GM21619 (cell line): ENCODE data around the gene VIPR2.

Experiments used
- ATAC-seq: cut with Tn5 transposase; IDR thresholded peaks from one replicate; pipeline ENCODE4 v1.9.1; 2021; ENCODE audit not compliant: unreplicated experiment

The VIPR2 gene

DNA sequence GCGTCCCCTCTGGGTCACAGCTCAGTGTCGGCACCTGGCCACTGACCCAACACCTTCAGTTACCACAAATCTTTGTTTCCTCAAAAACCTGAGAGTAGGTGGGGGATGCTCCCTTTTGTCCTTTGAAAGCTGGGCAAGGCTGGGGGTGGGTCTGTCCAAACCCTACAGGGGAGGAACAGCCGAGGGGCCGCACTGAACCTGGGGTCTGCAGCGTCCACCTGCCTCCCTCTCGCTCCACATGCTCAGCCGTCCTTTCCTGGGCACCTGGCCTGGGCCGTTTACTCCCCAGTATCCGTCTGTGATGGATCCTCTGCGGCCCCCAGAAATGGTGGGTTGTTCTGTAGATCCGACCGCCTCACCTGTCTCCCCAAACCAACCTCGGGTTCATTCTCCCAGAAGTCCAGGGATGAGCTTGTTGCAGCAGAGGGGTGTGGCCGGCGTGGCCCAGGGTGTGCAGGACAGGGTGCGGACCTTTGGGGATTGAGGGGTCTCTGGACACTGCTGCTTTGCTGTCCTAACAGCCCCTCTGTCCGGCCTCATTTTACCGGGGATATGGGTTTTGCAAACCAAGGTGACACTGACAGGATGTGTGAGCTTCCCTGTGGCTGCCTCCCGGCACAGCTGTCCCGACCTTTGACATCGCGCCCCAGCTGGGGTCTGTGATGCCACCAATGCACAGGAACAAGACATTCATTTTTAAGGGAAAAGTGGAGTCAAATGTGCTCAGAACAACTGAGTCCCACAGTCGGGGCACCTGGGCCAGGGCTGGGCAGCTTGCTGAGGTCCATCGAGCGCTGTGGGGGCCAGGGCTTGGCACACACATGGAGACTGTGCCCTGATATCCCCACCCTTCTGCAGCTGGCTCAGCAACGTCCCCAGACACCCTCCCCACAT, 115.9 kb downstream of the VIPR2 start:
- no peak for ATAC-seq

- ATAC-seq: no peak
Measured at GRCh38 chr7:159027789-159028507, 116.7 kb downstream of the VIPR2 start.

DNA sequence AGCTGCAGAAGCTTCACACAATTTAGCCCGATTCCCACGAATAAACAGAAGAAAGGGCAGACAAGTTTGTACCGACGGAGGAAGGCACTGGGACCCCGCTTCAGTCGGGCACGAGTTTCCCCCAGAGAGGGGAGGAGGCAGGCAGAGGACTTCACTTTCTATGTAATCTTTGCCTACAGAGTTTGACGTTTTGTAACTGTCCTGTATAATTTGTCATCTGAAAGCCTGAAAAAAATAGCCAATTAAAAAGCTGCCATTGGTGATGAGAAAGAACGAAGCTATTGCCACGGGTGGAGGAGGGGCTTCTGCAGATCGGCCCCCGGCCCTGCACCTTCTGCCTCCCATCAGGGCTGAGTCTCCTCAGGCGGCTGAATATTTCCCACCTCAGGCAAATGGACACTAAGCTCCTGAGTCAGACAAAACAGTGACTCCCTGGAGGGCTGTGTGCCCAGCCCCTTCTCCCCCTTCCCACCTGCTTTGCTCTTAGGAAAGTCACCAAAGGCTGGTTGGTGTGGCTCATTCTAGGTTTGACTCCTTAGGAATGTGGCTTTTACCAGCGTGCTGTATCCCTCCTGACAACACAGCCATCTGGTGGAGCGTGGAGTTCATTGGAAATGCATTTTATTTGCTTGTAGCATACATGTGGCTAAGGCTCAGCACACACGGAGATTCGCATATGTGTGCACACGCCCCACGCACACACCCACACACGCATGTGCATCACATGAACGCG, 117.4 kb downstream of the VIPR2 start:
- no peak for ATAC-seq

DNA sequence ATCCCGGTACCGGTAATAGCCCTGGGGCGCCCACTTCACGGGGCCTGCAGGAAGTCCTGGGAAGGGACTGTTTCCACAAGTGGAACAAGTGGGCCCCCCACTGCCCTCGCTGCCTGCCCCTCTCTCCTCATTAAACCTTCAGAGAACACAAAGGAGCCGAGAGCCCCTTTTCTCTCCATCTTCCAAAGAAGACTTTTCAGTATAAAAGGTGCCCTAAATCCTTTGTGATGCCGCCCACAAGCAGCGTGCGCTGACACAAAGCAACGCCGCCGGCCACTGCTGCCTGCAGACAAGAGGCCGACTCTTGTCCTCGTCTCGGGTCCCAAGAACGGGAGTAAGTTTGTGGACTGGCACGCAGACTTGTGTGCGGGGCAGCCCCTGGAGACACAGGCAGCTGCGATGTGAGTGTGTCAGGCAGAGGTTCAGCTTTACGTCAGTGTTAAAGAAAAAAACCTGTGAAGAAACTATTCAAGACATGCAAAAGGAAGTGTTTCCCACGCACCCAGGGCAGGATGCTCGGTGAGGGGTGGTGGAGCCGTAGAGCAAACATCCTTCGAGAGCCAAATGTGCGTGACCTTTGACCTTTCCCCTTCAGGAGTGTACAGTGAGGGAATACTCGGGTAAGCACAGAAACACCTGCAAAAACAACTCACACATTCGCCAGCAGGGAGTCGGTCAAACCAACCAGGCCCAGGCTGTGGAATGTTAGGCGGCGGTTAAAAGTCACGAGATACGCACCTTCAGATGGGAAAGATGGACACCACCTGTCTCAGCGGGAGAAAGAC, 118.2 kb downstream of the VIPR2 start:
- ATAC-seq: no peak

DNA sequence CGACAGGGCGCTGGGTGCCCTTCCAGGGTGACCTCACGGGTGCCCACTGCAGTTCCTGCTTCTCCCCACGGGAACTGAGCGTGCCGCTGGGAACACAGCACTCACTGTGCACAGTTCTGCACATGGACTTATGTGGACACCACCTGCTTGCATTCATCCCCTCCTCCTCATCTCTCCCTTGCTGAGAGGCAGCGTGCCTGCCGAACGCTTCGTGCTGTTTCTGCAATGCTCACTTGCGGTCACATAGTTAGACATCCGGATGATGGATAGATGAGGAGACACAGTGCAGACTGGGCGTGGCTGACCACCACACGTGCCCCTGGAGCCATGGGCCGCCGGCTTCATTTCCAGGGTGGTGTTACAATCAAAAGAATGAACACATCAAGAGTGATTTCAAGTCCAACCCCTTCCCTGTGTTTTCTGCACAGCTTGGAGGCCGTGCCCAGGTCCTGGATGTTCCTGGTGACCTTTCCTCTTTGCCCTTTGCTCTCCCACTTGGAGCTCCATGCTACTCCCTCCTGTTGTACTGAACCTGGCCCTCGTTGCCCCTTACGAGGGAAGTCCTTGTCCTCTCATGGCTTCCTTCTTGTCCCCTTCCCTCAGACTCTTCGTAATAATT, 119.4 kb downstream of the VIPR2 start:
- no peak for ATAC-seq

- ATAC-seq: no peak
Measured at GRCh38 chr7:159024280-159024951, 120.3 kb downstream of the VIPR2 start.

DNA sequence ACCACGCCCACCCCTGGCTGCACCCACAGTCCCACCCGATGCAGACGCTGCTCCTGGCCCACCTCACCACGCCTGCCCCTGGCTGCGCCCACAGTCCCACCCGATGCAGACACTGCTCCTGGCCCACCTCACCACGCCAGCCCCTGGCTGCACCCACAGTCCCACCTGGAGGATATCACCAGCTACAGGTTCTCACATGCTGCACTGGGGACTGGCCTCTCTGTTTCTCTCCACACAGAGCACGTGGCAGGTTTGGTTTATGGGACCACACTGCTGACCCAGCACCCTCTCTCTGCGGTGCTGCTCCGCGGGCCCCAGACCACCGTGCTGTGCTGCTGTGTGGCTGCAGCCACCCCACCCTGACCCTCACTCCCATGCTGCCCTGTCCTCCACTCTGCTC, 120.9 kb downstream of the VIPR2 start:
- ATAC-seq: no peak

GRCh38 chr7:159023206-159023605, 121.5 kb downstream of the VIPR2 start:
- no peak for ATAC-seq

- ATAC-seq: no peak
Measured at GRCh38 chr7:159022238-159022993, 122.3 kb downstream of the VIPR2 start.

DNA sequence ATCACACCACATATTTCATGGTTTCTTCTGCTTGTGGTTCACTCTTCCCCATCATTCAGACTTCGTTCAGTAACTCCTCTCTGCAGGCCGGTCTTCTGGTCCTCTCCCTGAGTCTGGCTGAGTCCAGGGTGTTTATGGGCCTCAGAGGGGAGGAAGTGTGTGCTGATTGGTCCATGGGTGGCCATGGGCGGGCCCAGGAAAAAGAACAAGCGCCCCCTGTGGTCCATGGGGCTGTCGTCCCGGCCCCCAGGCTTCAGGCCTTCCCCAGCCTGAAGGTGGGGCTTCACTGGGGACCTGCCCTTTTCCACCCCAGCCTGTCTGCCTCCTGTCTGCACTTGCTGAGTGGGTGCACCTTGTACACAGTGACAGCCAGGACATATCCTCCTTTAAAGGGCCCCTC, 123.7 kb downstream of the VIPR2 start:
- no peak for ATAC-seq

DNA sequence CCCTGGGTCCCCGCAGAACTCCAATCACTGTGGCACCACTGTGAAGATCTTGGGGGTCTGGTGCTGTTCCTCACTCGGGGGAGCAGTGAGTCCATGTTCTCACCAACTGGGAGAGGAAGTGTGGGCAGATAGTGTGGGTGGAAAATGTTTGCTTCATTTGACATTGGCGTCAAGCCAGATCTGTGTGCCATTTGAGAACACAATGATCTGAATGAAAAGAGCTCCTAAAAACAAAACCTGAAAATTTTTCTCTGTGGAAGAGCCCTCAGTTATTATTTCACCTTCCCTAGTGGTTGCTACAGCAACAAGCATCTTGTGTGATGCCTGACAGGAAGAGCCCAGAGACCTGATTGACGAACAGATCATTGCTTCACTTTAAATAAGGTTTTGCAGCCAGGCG, 125.6 kb downstream of the VIPR2 start:
- no peak for ATAC-seq

- no peak for ATAC-seq
Measured at GRCh38 chr7:159017741-159018140, 126.9 kb downstream of the VIPR2 start.

DNA sequence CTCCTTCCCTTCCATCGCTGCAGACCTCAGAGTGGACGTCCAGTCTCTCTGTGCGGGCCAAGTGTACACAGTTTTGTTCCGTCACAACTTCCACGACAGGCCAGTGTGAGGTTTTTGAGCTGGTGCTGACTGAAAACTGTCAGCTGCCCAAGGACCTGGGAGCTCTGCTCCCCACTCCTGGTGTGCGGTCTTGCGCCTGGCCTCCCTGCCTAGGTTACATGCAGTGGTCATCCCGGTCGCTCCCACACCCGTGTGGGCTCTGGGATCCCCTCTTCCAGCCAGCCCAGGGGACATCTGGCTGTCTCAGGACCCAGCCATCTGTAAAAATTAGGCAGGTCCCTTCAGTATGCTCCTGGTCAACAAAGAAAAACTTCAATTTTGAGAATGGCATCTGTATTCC, 127.5 kb downstream of the VIPR2 start:
- ATAC-seq: no peak

- ATAC-seq: no peak
Measured at GRCh38 chr7:159016591-159016990, 128.1 kb downstream of the VIPR2 start.

DNA sequence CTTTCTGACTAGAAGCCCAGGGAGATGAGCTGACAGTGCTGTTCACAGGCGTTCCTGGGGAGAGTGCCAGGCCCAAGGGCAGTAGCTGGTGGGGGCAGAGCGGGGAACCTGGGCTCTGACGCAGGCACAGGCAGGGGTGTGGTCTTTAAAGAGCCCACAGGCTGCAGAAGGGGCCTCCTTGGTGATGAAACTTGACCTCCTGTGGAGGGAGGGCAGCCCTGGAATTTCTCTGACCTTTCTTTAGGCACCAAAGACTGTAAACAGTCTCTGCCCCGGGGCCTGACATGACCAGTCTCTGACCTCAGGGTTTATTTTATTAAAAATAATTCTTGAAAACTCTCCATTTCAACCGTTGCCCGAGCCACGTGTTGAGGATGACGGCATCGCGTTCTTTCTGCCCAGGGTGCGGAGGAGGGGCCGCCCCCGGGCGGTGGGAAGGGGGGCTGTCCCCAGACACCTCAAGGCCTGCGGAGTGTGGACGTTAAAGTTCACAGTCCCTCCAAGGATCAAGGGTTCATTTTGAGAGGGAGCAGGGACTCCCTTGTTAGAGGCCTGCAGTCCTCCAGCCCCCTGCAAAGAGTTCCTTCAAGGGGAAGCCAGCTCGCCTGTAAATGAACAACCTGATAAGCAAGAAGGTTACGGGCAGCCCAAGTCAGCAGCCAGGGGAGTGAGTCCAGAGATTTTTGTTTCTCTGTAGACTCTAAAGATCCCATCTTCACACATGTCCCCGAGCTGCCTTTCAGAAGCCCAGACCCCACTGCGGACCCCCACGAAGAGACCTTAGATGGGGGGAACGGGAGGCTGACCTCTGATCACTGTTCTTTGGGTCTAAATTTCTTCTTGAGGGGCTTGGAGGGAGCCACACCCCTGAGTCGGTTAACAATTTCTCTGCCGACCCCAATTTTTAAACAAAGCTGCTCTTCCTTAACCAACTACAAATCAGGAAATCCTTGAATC, 128.9 kb downstream of the VIPR2 start:
- no peak for ATAC-seq

- no peak for ATAC-seq
Measured at GRCh38 chr7:159015081-159015453, 129.6 kb downstream of the VIPR2 start.

- no peak for ATAC-seq
Measured at GRCh38 chr7:159014297-159015062, 130.2 kb downstream of the VIPR2 start.
